Posterior cingulate gyrus (tissue), 11 donors: ENCODE measurements around the gene CHRNA1.
"Not testable (repeated sequence)": the region's sequence is repeated elsewhere in the genome, so short reads cannot be mapped to it uniquely, and the experiment has no call there.

Source experiments
- DNase-seq, 10 donors: peaks; one replicate each; pipeline versions ENCODE4 v3.0.0 to v3.0.0-alpha.2; 2020 to 2021; ENCODE audit warnings: mixed read lengths in 3 of 10
- intact Hi-C: fragments of 100-400 bp; cut with DNase I; formaldehyde crosslinking; loops from one replicate; pipeline ENCODE4 v1.15.1; 2023

The CHRNA1 gene

GRCh38 chr2:174722942-174723592 lies 41.2 kb downstream of the CHRNA1 start:
- no peak for DNase-seq
- intact Hi-C loops, result no loop called here

- DNase-seq, result no peak
- intact Hi-C loops, result no loop called here
Observed at GRCh38 chr2:174719016-174719415, 45.3 kb downstream of the CHRNA1 start.

GRCh38 chr2:174718591-174718990 lies 45.7 kb downstream of the CHRNA1 start:
- no peak for DNase-seq
- intact Hi-C loops, result no loop called here

GRCh38 chr2:174717916-174718315 lies 46.4 kb downstream of the CHRNA1 start:
- intact Hi-C loops, result no loop called here
- no peak for DNase-seq

GRCh38 chr2:174717273-174717672 lies 47.0 kb downstream of the CHRNA1 start:
- no peak for DNase-seq
- intact Hi-C loops, result no loop called here

- intact Hi-C loops, result no loop called here
- no peak for DNase-seq
Observed at GRCh38 chr2:174716785-174717184, 47.5 kb downstream of the CHRNA1 start.

GRCh38 chr2:174713686-174714085 lies 50.6 kb downstream of the CHRNA1 start:
- DNase-seq, result no peak
- intact Hi-C loops, result no loop called here

GRCh38 chr2:174711206-174711605 lies 53.1 kb downstream of the CHRNA1 start:
- DNase-seq, result no peak
- intact Hi-C loops, result no loop called here

GRCh38 chr2:174709416-174710004 lies 54.8 kb downstream of the CHRNA1 start:
- DNase-seq, intact Hi-C loops: not testable (repeated sequence)

GRCh38 chr2:174708713-174709112 lies 55.6 kb downstream of the CHRNA1 start:
- intact Hi-C loops, result no loop called here
- DNase-seq, result no peak

GRCh38 chr2:174705321-174705720 lies 59.0 kb downstream of the CHRNA1 start:
- DNase-seq, result no peak
- intact Hi-C loops, result no loop called here

- no peak for DNase-seq
- intact Hi-C loops, result loop anchor here (5.0 kb wide), 1 partner anchor 283 kb away; no protein-coding TSS in a partner anchor
Observed at GRCh38 chr2:174704642-174705041, 59.6 kb downstream of the CHRNA1 start.

- DNase-seq, result no peak
- intact Hi-C loops, result loop anchor here (5.0 kb wide), 1 partner anchor 283 kb away; no protein-coding TSS in a partner anchor
Observed at GRCh38 chr2:174704061-174704460, 60.2 kb downstream of the CHRNA1 start.

GRCh38 chr2:174703430-174703829 lies 60.8 kb downstream of the CHRNA1 start:
- no peak for DNase-seq
- intact Hi-C loops, result loop anchor here (5.0 kb wide), 1 partner anchor 284 kb away; no protein-coding TSS in a partner anchor

GRCh38 chr2:174702541-174702940 lies 61.7 kb downstream of the CHRNA1 start:
- no peak for DNase-seq
- intact Hi-C loops, result loop anchor here (5.0 kb wide), 1 partner anchor 285 kb away; no protein-coding TSS in a partner anchor

- intact Hi-C loops, result loop anchor here (5.0 kb wide), 1 partner anchor 287 kb away; no protein-coding TSS in a partner anchor
- DNase-seq, result no peak
Observed at GRCh38 chr2:174699993-174700766, 64.1 kb downstream of the CHRNA1 start.
